Activated CD4-positive, alpha-beta T cell treated with anti-CD3 and anti-CD28 coated beads, Interleukin-2, amount 10 ng/mL, durations not matched to agents 7 days and 5 days (primary cell): ENCODE measurements around the gene PLD3. TPM values are rescaled to one million over a fixed set of nuclear protein-coding genes. Genes with fewer than 3 reads are reported as not detected.

Experiments used
- CTCF ChIA-PET: fragments of 350-600 bp; sonication (Branson Sonifier 250); formaldehyde crosslinking; loops from one replicate; lab custom pipeline; 2021; ENCODE audit warnings: antibody characterized with exemption; lab: Charles Lee
- POLR2A ChIA-PET: fragments of 350-600 bp; sonication (Branson Sonifier 250); formaldehyde crosslinking; loops from one replicate; lab custom pipeline; 2021; ENCODE audit warnings: antibody characterized with exemption; lab: Charles Lee
- DNase-seq: peaks from one replicate; pipeline ENCODE4 v3.0.0-alpha.2; 2020
- H3K27ac Mint-ChIP-seq: one replicate; pipeline ENCODE4 v1.8.0; 2021; ENCODE audit warnings: mild to moderate bottlenecking, moderate library complexity, mixed read lengths
- H3K27me3 Mint-ChIP-seq: one replicate; pipeline ENCODE4 v1.8.0; 2021; ENCODE audit warnings: mixed read lengths
- H3K36me3 Mint-ChIP-seq: one replicate; pipeline ENCODE4 v1.8.0; 2021; ENCODE audit warnings: low read depth, mixed read lengths
- H3K4me1 Mint-ChIP-seq: one replicate; pipeline ENCODE4 v1.8.0; 2021; ENCODE audit warnings: mixed read lengths
- H3K4me3 Mint-ChIP-seq: one replicate; pipeline ENCODE4 v1.8.0; 2021; ENCODE audit warnings: mild to moderate bottlenecking, moderate library complexity, mixed read lengths
- H3K9me3 Mint-ChIP-seq: one replicate; pipeline ENCODE4 v1.8.0; 2021; ENCODE audit warnings: mixed read lengths
- microRNA-seq: library from miRNA; unstranded; fragments of <30 nt; microRNA quantifications from one replicate; pipeline ENCODE4 v1.2.0, GENCODE V29; 2021; ENCODE audit warnings: borderline microRNAs expressed, borderline replicate concordance
- total RNA-seq, 2 experiments: library from RNA; stranded (reverse); gene quantifications; one replicate each; pipeline ENCODE4 v1.2.3, GENCODE V29; 2021

Gene PLD3
- total RNA-seq, 2 experiments from 2014 or later: 70.8 to 73.7 TPM

- Mint-ChIP-seq H3K9me3 (no peaks in the 10 kb centered on the region), H3K4me3 (peak overlapping the region; percentile 99), H3K27ac (peak overlapping the region; percentile 98), H3K4me1 (peaks cover 37% of the 10 kb centered on the region), H3K27me3 (no peaks in the 10 kb centered on the region), H3K36me3 (peaks cover 10% of the 10 kb centered on the region)
- DNase-seq: no peak
- CTCF ChIA-PET: interaction anchor here (0.7 to 1.2 kb wide), 3 partner anchors 8 to 176 kb away, joined by 3 to 7 read pairs (median 3); partner anchors contain the start of gene LTBP4
- POLR2A ChIA-PET: no interaction called here
These were observed 76.3 kb downstream of the PLD3 start for GRCh38 chr19:40424637-40425449.

GRCh38 chr19:40425450-40426287 is 77.2 kb downstream of the PLD3 start, which contains the start of gene SERTAD1:
Gene SERTAD1 (minus strand): TSS chr19:40425992. CDS start chr19:40423546, 2,446 bp downstream.
- DNase-seq: peak; percentile 100
- Mint-ChIP-seq H3K9me3 (no peaks in the 10 kb centered on the region), H3K4me1 (peaks cover 33% of the 10 kb centered on the region), H3K27ac (peak within 1 kb of the TSS; percentile 98), H3K27me3 (no peaks in the 10 kb centered on the region), H3K36me3 (peaks cover 10% of the 10 kb centered on the region), H3K4me3 (peak within 1 kb of the TSS; percentile 99)
- ChIA-PET POLR2A (no interaction called here), CTCF (interaction anchor here (0.5 to 3.0 kb wide), 8 partner anchors 8 to 394 kb away, joined by 3 to 20 read pairs (median 4); partner anchors contain the start of gene SERTAD3)

Small RNA genes lying within 50 kb of the gene (microRNA-seq; reads per million reads assigned to microRNA genes)
- not detected for gene MIR6796

Other genes starting within 250 kb of the PLD3 start
- 10 to 100 TPM; 15.7 to 19.7 TPM for gene MAP3K10, start 157.3 kb upstream of the PLD3 start, total RNA-seq
- not detected for gene TTC9B, start 130.3 kb upstream of the PLD3 start, total RNA-seq
- gene CCNP, start 122.0 kb upstream of the PLD3 start, total RNA-seq: under 1 TPM; 0.27 to 0.35 TPM
- 100 to 1,000 TPM; 131 to 148 TPM for gene AKT2, start 63.4 kb upstream of the PLD3 start, total RNA-seq
- gene C19orf47, start 298 bp upstream of the PLD3 start, total RNA-seq: 10 to 100 TPM; 21.8 to 25.3 TPM
- gene HIPK4, start 41.5 kb downstream of the PLD3 start, total RNA-seq: not detected
- under 1 TPM; 0.75 to 0.94 TPM for gene PRX, start 64.7 kb downstream of the PLD3 start, total RNA-seq
- gene SERTAD1, start 77.3 kb downstream of the PLD3 start, total RNA-seq: 1 to 10 TPM; 6.2 to 9.7 TPM
- 10 to 100 TPM; 10.6 to 10.9 TPM for gene SERTAD3, start 95.6 kb downstream of the PLD3 start, total RNA-seq
- gene BLVRB, start 117.0 kb downstream of the PLD3 start, total RNA-seq: 10 to 100 TPM; 18.5 to 20.0 TPM
- under 1 TPM; 0.23 to 0.50 TPM for gene SPTBN4, start 118.3 kb downstream of the PLD3 start, total RNA-seq
- gene SHKBP1, start 228.2 kb downstream of the PLD3 start, total RNA-seq: 100 to 1,000 TPM; 147 to 158 TPM